Neural progenitor cell (in vitro differentiated cells): ENCODE data around the gene EOMES.

ENCODE experiments used
- CTCF ChIP-seq: fragments of 200-600 bp; sonication (generic); IDR thresholded peaks from 2 replicates; pipeline ENCODE4 v1.5.1; 2017; ENCODE audit warnings: antibody characterized with exemption, mild to moderate bottlenecking
- EZH2 ChIP-seq: fragments of 200-600 bp; sonication (generic); IDR thresholded peaks from 2 replicates; pipeline ENCODE4 v1.6.1; 2017; ENCODE audit warnings: antibody characterized with exemption, mild to moderate bottlenecking, moderate library complexity
- EZH2phosphoT487 ChIP-seq: fragments of 200-600 bp; sonication (generic); IDR thresholded peaks from 2 replicates; pipeline ENCODE4 v1.6.1; 2017; ENCODE audit warnings: antibody characterized with exemption

DNA sequence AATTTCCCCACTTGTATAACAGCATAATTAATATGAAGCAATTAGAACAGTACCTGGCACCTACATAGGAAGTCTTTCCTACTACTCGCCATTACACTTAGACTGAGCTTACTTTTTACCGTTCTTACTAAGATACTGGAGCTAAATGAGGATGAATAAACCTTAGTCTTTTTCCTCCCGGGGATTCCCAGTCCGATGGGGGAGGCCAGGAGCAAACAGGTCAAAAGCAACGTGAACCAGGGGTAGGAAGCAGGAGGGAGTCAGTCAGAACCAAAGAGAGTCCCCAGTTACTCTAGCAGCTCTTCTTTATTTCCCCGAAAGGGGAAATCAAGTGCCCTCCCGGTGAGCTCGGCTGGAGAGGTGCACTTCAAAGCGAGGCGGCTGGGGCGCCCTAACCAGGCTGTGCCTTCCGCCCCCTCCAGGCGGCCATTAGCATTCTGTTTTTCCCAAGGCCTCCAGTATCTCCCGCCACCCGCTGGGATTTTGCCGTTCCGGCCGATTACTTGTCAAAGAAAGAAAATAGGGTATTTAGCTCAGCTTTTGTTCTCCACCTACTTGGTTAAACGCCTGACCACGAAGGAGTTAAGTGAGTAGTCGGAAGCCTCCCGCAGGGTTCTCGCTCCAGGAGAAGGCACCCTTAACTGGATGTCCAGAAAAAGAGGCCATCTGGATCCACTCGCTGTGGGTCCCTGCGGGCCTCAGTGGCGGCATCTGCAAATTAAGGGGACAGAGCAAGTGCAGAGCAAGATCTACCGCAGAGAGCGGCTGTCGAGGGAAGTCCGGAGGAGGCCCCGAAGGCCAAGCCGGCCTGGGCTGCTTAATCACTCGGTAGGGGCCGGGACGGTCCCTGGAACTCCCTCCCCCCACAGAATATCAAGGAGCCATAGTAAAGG lies 6.3 kb upstream of the EOMES start:
- peak; percentile 52 for TF ChIP-seq CTCF
- TF ChIP-seq EZH2, result peak; percentile 51
- TF ChIP-seq EZH2phosphoT487, result peak; percentile 35
